ENCODE results near the gene CCR7. TPM values are rescaled to one million over a fixed set of nuclear protein-coding genes. Genes with fewer than 3 reads are reported as not detected.

CCR7 gene
- total and polyA plus RNA-seq, 2 of the 13 experiments (the other 11 are each of a cell fraction or from before 2014, with no cell fraction given), result 0.04 to 0.53 TPM

- TF ChIP-seq SNAPC4 (CRISPR knock-in tag; IDR thresholded peaks at IDR 0.05) (peak; percentile 69; the same call in 1 of the 2 replicates), ZBTB3 (CRISPR knock-in tag; IDR thresholded peaks at IDR 0.05; ENCODE audit: borderline replicate concordance, low read depth) (0 out of 2 replicates have a peak, but pooled peaks have one; percentile 33), ZNF432 (CRISPR knock-in tag; IDR thresholded peaks at IDR 0.05; ENCODE audit: borderline replicate concordance) (no peak), ZNF142 (CRISPR knock-in tag; IDR thresholded peaks at IDR 0.05) (no peak), ZNF766 (CRISPR knock-in tag; IDR thresholded peaks at IDR 0.05; ENCODE audit: borderline replicate concordance) (no peak; the same call in 1 of the 2 replicates), MED8 (CRISPR knock-in tag; IDR thresholded peaks at IDR 0.05; ENCODE audit: insufficient replicate concordance) (no peak), MEIS2 (CRISPR knock-in tag; IDR thresholded peaks at IDR 0.05) (peak; percentile 84), ZNF30 (CRISPR knock-in tag; IDR thresholded peaks at IDR 0.05) (no peak), RBFOX2 (IDR thresholded peaks at IDR 0.05; ENCODE audit: low read depth, low read length) (peak; percentile 40; the same call in 1 of the 2 replicates), CBX1 (IDR thresholded peaks at IDR 0.05; ENCODE audit: low read depth) (no peak), PHF8 (CRISPR knock-in tag; IDR thresholded peaks at IDR 0.05) (no peak), IKZF5 (CRISPR knock-in tag; IDR thresholded peaks at IDR 0.05) (peak; percentile 63; the same call in 1 of the 2 replicates), TBL1XR1 (IDR thresholded peaks at IDR 0.05; ENCODE audit: borderline replicate concordance, low read length, partially characterized antibody) (peak; percentile 63)
Measured at GRCh38 chr17:40551879-40552768, 13.1 kb downstream of the CCR7 start (continued).
